NCI-H526 (cell line): ENCODE results near the gene BRINP3.
A peak's percentile ranks its signal among the peaks of the same experiment; 100 is the strongest.

Experiments
- DNase-seq, 2 experiments: peaks; one replicate each; lab custom pipeline; 2025; lab: John Stamatoyannopoulos, UW

Gene BRINP3

GRCh38 chr1:190452272-190452848 lies 25.3 kb downstream of the BRINP3 start:
- no peak for DNase-seq

- no peak for DNase-seq
Observed at GRCh38 chr1:190444464-190444863, 33.2 kb downstream of the BRINP3 start.

GRCh38 chr1:190439447-190439846 lies 38.2 kb downstream of the BRINP3 start:
- no peak for DNase-seq

GRCh38 chr1:190436615-190437014 lies 41.0 kb downstream of the BRINP3 start:
- DNase-seq, result peak in 1 of 2 experiments; percentile 20

GRCh38 chr1:190429932-190430331 lies 47.7 kb downstream of the BRINP3 start:
- DNase-seq, result no peak

- DNase-seq, result no peak
Observed at GRCh38 chr1:190429141-190429540, 48.5 kb downstream of the BRINP3 start.

GRCh38 chr1:190416239-190416638 lies 61.4 kb downstream of the BRINP3 start:
- no peak for DNase-seq

GRCh38 chr1:190413142-190413541 lies 64.5 kb downstream of the BRINP3 start:
- DNase-seq, result no peak

GRCh38 chr1:190403402-190403801 lies 74.3 kb downstream of the BRINP3 start:
- no peak for DNase-seq

GRCh38 chr1:190399233-190399632 lies 78.4 kb downstream of the BRINP3 start:
- DNase-seq, result no peak

GRCh38 chr1:190391582-190391981 lies 86.1 kb downstream of the BRINP3 start:
- no peak for DNase-seq

- DNase-seq, result no peak
Observed at GRCh38 chr1:190377991-190378390, 99.7 kb downstream of the BRINP3 start.

GRCh38 chr1:190377294-190377693 lies 100.4 kb downstream of the BRINP3 start:
- DNase-seq, result no peak

GRCh38 chr1:190376044-190376443 lies 101.6 kb downstream of the BRINP3 start:
- DNase-seq, result no peak

- peak; percentile 2 to 35 for DNase-seq
Observed at GRCh38 chr1:190373705-190374336, 103.8 kb downstream of the BRINP3 start.

GRCh38 chr1:190367200-190367599 lies 110.5 kb downstream of the BRINP3 start:
- DNase-seq, result no peak

- no peak for DNase-seq
Observed at GRCh38 chr1:190365283-190365682, 112.4 kb downstream of the BRINP3 start.

GRCh38 chr1:190353538-190354101 lies 124.0 kb downstream of the BRINP3 start:
- DNase-seq, result no peak

- DNase-seq, result no peak
Observed at GRCh38 chr1:190344454-190344853, 133.2 kb downstream of the BRINP3 start.

- no peak for DNase-seq
Observed at GRCh38 chr1:190338829-190339228, 138.8 kb downstream of the BRINP3 start.

GRCh38 chr1:190328871-190329270 lies 148.8 kb downstream of the BRINP3 start:
- no peak for DNase-seq

- no peak for DNase-seq
Observed at GRCh38 chr1:190328361-190328760, 149.3 kb downstream of the BRINP3 start.

GRCh38 chr1:190327271-190327670 lies 150.4 kb downstream of the BRINP3 start:
- DNase-seq, result no peak

- DNase-seq, result no peak
Observed at GRCh38 chr1:190323530-190323929, 154.1 kb downstream of the BRINP3 start.
